HG03045 (cell line): Measurements from ENCODE around the gene TASOR2.
A peak's percentile ranks its signal among the peaks of the same experiment; 100 is the strongest.

Source experiments
- ATAC-seq: cut with Tn5 transposase; IDR thresholded peaks from one replicate; pipeline ENCODE4 v1.9.1; 2021; ENCODE audit warnings: mild to moderate bottlenecking, moderate library complexity; ENCODE audit not compliant: unreplicated experiment

TASOR2 gene

GRCh38 chr10:5656737-5657579 is 27.7 kb upstream of the TASOR2 start:
- ATAC-seq = no peak

- ATAC-seq = no peak
These were observed 25.6 kb upstream of the TASOR2 start for GRCh38 chr10:5658871-5659618.

- ATAC-seq = peak; percentile 43
These were observed 24.7 kb upstream of the TASOR2 start for GRCh38 chr10:5659702-5660528.

- no peak for ATAC-seq
These were observed 23.6 kb upstream of the TASOR2 start for GRCh38 chr10:5661043-5661442.

- no peak for ATAC-seq
These were observed 21.7 kb upstream of the TASOR2 start for GRCh38 chr10:5662708-5663579.

- ATAC-seq = no peak
These were observed 20.8 kb upstream of the TASOR2 start for GRCh38 chr10:5663692-5664427.

- ATAC-seq = no peak
These were observed 19.1 kb upstream of the TASOR2 start for GRCh38 chr10:5665373-5666007.

- peak; percentile 60 for ATAC-seq
These were observed 18.4 kb upstream of the TASOR2 start, which contains the start of gene ASB13 for GRCh38 chr10:5666008-5666840. ASB13 (minus strand) TSS chr10:5666595; CDS start chr10:5666551, 44 bp downstream.

GRCh38 chr10:5666841-5667630 is 17.6 kb upstream of the TASOR2 start:
- ATAC-seq = no peak

GRCh38 chr10:5668429-5668828 is 16.2 kb upstream of the TASOR2 start:
- no peak for ATAC-seq

GRCh38 chr10:5669604-5670003 is 15.0 kb upstream of the TASOR2 start:
- ATAC-seq = no peak

GRCh38 chr10:5670662-5671375 is 13.8 kb upstream of the TASOR2 start:
- no peak for ATAC-seq

GRCh38 chr10:5678397-5679036 is 6.1 kb upstream of the TASOR2 start:
- ATAC-seq = no peak

GRCh38 chr10:5679037-5679435 is 5.6 kb upstream of the TASOR2 start:
- no peak for ATAC-seq

- no peak for ATAC-seq
These were observed 5.0 kb upstream of the TASOR2 start for GRCh38 chr10:5679606-5680005.

- no peak for ATAC-seq
These were observed 2.7 kb upstream of the TASOR2 start for GRCh38 chr10:5681930-5682329.
